Fibroblast of peridontal ligament (primary cell): ENCODE results near the gene KCNG2.

ENCODE experiments used
- DNase-seq: peaks from one replicate; pipeline ENCODE4 v3.0.0-alpha.2; 2010; ENCODE audit errors: extremely low read depth

The KCNG2 gene

GRCh38 chr18:79798999-79799370 is 1.2 kb downstream of the KCNG2 start:
- no peak for DNase-seq

DNA sequence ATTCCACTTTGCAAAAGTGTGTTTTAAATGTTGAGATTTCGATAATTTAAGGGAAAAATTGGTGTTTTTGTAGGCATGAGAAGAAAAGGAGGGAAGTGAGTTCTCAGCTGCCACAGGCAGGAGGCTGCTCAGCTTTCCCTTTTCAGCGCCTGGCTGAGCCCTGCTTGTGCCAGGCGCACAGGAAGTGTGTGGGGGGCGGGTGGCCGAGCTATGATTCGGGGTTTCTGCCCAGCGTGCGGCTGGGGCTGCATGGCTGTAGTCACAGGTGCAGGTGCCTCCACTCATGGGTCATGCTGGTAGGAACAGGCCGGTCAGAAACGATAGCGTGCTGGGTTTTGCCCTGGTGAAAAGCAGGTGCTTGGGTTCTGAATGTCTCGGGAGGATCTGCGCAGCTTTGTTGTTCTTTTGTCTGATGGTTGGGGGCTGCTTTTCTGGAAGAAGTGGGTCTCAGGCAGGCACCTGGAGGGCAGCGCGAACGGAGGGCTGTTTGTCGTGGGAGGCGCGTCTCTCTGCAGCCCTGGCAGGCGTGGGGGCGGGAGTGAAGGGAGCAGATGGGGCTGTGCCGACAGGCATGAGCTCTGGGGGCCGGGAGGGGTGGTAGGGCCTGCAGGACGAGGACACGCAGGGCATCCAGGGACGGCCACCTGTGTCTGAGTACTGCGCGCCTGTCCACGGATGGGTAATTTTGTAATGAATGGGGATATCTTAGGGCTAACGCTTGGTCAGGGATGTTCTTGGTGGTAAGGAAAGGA is 2.1 kb downstream of the KCNG2 start:
- no peak for DNase-seq

- DNase-seq, result no peak
These were observed 2.8 kb downstream of the KCNG2 start for GRCh38 chr18:79800371-79801180.

- DNase-seq, result no peak
These were observed 3.5 kb downstream of the KCNG2 start for GRCh38 chr18:79801217-79801616.

GRCh38 chr18:79801641-79802040 is 3.9 kb downstream of the KCNG2 start:
- no peak for DNase-seq

DNA sequence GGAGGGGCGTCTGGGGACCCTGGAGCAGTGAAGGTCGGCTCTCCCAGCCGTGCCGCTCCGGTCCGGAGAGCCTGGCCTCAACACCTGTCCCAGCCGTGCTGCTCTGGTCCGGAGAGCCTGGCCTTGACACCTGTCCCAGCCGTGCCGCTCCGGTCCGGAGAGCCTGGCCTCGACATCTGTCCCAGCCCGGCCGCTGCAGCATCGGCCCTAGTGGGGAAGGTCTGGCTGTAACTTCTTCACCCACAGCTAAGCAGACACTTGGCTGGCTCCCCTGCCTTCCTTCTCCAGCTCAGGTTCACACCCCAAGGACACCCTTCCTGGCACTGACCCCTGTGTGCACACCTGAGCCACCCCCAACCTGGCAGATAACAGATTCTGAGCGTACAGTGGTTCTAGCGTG is 4.6 kb downstream of the KCNG2 start:
- no peak for DNase-seq

DNA sequence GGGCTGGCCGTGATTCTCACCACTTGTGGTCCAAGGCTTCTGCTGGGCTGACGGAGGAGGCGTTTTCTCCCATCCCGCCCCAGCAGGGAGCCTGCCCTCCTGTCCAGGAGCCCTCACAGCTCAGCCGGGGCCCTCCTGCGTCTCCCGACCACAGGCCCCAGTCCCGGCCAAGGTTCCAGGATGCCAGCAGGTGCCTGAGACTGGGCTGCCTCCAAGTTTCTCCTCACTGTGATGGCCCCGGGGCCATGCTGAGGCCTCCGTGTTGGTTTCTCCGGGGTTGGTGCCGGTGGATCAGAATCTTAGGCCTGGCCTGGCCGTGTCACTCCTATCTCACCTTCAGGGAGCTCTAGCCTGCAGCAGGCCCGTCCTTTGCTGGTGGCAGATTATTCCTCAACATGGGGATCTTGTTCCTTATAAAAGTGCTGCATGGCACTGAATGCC is 5.9 kb downstream of the KCNG2 start:
- no peak for DNase-seq

DNA sequence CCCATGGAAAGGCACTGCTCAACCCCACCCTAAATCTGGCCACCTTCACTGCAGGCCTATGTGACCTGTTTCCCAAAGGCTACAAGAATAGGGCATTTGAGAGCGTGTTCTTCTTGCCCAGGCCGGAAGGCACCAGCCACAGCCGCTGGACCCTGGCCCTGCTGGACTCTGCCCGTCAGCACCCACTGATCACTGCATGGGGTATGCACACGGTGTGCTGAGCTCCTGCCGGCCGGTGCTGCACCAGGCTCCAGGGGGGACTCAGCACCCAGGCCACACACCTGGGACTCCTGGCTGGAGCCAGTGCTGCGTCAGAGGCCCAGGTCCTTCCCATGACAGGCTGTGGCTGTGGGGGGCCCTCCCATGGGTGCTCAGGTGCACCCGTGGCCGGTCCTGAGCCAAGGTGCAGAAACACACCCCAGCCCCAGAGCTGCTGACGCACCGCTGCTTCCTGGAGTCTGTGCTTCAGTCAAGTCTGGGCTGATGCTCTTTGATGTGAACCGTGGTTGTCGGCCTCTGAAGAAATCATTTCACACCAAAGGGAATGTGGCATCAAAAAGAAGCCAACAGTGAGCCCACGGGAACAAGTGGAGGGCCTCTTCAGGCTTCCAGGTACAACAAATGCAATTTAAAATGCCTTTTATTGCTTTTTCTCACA is 6.5 kb downstream of the KCNG2 start:
- no peak for DNase-seq

DNA sequence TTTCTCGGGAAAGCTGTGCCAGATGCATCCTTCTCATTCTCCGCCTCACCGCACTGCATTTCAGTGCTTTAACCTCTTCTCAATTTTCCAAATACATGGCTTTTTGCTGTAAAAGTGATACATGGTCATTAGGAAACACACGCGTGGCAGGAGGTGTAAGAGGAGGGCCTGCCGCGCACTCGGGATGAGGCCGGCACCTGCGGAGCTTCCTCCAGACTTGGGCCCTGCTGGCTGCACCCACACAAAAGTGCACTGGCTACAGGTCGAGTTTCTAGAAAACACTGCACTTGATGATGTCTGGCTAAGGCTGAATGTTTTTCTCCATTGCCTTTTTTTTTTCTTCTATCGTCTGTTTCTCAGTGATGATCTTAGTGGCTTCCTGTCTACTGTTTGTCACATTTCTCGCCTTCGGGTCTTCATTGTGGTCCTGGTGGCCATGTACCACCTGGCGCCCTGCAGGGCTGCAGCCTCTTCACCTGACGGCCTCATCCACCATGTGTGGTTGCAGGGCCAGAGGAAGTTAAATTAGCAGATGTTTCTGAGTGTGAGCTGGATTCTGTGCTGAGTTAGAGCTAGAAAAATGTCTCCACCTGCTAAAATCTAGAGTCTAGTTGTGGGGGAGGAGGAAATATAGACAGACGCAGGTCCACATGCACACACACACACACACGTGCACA is 7.6 kb downstream of the KCNG2 start:
- no peak for DNase-seq

DNA sequence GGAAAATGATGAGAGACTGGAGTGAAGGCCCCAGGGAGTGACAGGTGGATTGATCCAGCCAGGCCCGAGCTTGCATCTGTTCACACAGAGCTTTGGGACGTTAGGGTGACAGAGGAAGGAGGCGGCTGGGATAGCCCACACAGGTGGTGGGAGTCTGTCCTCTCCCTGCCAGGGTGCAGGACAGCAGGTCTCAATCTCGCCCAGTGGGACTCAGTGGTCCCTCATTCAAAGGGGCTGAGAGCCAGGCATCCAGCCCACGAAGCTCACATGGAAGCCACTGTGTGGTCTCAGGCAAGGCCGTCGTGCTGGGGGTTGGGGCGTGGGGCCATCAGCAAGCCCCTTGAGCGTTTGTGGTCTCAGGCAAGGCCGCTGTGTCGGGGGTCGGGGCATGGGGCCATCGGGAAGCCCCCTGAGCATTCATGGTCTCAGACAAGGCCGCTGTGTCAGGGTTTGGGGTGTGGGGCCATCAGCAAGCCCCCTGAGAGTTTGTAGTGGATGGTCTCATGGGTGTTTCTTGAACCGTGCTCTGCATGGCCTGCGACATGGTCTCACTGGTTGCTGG is 8.3 kb downstream of the KCNG2 start:
- no peak for DNase-seq

DNA sequence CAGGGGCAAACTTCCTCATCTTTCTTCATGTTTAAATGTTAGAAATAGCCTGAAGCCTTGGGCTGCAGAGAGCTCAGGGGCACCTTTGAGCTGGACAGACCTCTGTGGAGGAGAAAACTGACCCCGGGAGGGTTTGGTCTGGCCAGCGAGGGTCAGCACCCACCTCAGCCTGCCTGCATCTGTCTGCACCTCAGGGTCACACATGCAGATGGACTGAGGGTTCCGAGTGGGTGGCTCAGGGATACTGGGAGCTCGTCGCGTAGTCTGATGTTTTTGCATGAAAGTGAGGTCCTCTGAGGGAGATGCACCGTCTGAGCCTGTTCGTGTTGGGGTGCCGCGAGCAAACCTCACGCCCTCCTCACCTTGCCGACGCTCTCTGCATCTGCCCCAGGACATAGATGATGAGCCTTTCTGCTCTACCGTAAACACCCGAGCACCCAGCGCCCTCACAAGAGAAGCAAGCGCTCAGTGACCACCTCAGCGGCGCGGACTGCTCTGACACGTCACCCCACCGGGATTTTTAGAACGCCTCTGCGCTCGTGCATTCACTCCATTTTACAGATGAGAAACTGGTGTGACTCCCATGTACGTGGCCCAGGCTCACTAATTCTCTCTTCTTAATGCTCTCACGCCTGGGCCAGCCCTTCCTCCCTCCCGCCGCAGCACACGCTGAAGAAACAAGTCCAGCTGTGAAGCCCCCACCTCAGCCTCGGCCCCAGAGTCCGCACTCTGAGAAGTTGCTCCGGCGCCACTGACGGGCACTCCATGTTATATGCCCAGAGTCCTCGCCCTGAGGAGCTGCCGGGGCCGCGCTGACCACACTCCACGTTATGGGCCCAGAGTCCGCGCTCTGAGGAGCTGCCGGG is 9.5 kb downstream of the KCNG2 start:
- no peak for DNase-seq

DNA sequence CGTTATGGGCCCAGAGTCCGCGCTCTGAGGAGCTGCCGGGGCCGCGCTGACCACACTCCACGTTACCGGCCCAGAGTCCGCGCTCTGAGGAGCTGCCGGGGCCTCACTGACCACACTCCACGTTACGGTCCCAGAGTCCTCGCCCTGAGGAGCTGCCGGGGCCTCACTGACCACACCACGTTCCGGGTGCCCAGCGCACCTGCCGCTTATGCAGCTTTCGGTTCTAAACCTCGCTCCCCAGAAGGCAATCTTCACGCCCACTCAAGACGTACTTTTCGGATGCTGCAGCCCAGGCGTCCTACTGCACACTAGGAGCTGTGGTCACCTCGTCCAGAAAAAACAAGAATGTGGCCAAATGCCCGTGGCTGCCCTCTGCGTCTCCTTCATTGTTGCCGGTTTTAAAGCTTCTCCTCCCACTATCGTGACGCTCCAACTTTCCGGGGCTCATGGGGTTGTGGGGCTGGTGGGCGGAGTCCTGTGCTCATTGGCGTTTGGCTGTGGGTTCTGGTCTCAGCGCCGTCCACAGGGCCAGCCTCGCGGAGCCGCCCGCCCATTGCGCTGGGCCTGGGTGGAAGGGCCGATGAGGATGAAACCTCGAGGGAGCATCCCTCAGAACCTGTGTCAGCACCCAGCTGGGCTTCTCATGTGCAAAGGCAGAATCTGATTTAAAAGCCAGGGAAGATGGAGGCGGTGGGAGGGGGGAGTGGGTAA is 11.9 kb downstream of the KCNG2 start:
- no peak for DNase-seq

- DNase-seq, result no peak
These were observed 14.3 kb downstream of the KCNG2 start for GRCh38 chr18:79812052-79812451.

- DNase-seq, result no peak
These were observed 16.6 kb downstream of the KCNG2 start for GRCh38 chr18:79814373-79814772.

GRCh38 chr18:79815657-79816056 is 17.9 kb downstream of the KCNG2 start:
- DNase-seq, result no peak

DNA sequence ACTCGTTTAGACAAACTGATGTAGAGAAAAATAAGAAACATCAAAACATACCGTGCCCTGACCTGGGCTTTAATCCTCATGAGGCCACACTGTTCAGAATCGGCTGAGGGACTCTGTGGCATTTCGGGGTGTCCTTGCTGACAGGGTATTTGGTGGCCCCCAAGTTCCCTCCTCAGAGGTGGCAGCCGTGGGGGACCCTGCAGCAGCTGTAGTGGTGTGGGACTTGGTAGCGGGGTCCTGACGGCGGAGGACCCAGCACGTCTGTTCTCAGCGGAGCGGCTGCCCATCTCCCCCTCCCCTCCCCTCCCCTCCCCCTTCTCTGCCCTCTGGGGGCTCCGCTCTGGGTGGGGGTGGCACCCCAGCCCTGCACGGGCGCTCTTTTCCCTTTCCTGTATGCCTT is 18.4 kb downstream of the KCNG2 start:
- no peak for DNase-seq

GRCh38 chr18:79816981-79817606 is 19.4 kb downstream of the KCNG2 start:
- DNase-seq, result no peak

DNA sequence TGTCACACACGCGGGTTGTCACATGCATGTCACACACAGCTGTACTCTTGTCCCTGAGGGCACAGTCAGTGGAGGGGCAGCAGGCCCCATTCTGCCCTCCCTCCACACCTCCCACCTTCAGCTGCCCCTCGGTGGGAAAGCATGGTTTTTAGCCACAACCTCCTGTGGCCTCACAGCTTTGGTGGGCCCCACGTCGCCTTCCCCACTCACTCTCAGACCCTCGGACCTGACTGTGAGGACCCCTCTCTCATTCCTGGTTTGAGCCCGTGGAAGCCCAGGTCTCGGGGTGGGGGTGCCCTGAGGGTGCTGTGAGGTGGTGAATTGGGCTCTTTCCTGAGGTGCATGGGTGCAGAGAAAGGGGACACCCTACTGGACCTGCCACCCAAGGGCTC is 19.9 kb downstream of the KCNG2 start:
- DNase-seq, result no peak

DNA sequence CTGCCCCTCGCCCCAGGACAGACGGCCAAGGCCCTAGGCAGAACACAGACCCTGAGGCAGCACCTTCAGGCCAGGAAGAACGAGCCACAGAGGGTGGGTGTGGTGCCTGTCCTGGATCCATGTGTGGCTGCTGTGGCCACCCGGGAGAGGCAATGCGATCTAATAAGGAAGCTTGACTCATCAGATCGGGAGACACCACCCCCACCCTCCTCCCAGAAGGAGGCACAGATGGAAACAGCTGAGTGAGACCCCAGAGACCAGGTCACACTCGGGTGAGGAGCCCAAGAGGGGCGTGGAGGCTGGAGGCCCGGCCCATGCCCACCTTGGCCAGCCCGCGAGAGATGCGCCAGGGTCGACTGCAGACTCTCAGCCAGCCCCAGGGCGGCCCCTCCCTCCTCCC is 20.3 kb downstream of the KCNG2 start:
- DNase-seq, result no peak

DNA sequence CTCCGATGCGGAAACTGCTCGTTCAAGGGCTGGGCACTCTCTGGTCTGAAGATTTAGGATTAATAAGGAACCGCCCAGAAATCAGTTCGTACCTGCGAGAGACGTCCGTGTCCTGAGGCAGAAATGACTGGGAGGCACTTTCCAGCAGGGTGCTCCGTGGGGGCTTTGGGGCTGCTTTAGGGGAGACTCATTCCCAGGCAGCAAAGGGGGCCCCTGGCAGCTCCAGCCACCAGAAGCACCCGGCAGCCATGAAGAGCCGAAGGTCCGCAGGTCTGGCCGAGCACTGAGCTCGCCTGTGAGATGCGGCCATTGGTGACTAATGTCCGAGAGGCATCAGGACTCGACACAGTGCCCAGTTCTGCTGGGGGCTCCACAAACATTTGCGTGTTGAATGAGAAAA is 20.9 kb downstream of the KCNG2 start:
- no peak for DNase-seq
